ENCODE results near the gene GAL3ST2.

The GAL3ST2 gene

DNA sequence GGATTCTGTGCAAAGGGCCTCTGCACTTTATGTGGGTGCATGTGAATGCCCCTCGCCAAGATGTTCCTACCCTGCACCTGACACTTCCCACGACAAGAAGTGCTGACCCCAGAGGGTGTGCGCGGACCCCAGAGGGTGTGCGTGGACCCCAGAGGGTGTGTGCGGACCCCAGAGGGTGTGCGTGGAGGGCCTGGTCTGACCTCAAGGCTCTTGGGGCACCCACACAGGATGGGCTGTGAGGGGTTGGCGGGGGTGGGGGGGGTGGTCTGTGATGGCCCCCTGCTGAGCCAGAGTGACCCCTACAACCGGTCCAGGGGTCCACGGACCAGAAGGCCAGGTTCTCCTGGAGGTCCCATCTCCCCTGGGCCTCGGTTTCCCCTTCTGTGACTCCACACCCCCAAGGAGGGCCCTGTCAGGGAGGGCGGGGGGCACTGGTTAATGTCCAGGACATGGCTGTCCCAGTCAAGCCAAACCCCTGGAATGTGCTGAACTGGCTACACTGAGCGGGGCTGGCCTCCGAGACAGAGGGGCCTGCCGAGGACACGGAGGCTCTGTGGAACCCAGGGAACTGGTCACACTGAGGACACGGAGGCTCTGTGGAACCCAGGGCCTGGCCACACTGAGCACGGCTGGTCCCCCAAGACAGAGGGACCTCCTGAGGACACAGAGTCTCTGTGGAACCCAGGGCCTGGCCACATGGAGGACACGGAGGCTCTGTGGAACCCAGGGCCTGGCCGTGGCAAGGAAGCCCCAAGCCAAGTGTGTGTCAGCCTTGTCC is 35.5 kb downstream of the GAL3ST2 start:
- ATAC-seq (ENCODE audit: low read depth) = no peak
- no peaks in the 10 kb centered on the region for H3K9me3 ChIP-seq (ENCODE audit: severe bottlenecking)
- H3K4me3 ChIP-seq (ENCODE audit: severe bottlenecking) = no peak overlapping the region
- no peaks in the 10 kb centered on the region for H3K36me3 ChIP-seq (ENCODE audit: low read depth)
- no peak for DNase-seq (ENCODE audit: low spot score)
- no peaks in the 10 kb centered on the region for H3K4me1 ChIP-seq (ENCODE audit: insufficient read depth, poor library complexity, severe bottlenecking)
- H3K27ac ChIP-seq (ENCODE audit: poor library complexity, severe bottlenecking) = no peak overlapping the region
- no peaks in the 10 kb centered on the region for H3K27me3 ChIP-seq (ENCODE audit: insufficient read depth, poor library complexity, severe bottlenecking)
- TF ChIP-seq, protein P1, sequence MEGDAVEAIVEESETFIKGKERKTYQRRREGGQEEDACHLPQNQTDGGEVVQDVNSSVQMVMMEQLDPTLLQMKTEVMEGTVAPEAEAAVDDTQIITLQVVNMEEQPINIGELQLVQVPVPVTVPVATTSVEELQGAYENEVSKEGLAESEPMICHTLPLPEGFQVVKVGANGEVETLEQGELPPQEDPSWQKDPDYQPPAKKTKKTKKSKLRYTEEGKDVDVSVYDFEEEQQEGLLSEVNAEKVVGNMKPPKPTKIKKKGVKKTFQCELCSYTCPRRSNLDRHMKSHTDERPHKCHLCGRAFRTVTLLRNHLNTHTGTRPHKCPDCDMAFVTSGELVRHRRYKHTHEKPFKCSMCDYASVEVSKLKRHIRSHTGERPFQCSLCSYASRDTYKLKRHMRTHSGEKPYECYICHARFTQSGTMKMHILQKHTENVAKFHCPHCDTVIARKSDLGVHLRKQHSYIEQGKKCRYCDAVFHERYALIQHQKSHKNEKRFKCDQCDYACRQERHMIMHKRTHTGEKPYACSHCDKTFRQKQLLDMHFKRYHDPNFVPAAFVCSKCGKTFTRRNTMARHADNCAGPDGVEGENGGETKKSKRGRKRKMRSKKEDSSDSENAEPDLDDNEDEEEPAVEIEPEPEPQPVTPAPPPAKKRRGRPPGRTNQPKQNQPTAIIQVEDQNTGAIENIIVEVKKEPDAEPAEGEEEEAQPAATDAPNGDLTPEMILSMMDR (IDR thresholded peaks at IDR 0.05; ENCODE audit: poor library complexity, severe bottlenecking) = no peak

- Histone ChIP-seq H3K27ac (ENCODE audit: poor library complexity, severe bottlenecking) (no peak overlapping the region), H3K4me1 (ENCODE audit: insufficient read depth, poor library complexity, severe bottlenecking) (no peaks in the 10 kb centered on the region), H3K27me3 (ENCODE audit: insufficient read depth, poor library complexity, severe bottlenecking) (no peaks in the 10 kb centered on the region), H3K36me3 (ENCODE audit: low read depth) (no peaks in the 10 kb centered on the region), H3K4me3 (ENCODE audit: severe bottlenecking) (no peak overlapping the region), H3K9me3 (ENCODE audit: severe bottlenecking) (no peaks in the 10 kb centered on the region)
- TF ChIP-seq, protein P1 (IDR thresholded peaks at IDR 0.05; ENCODE audit: poor library complexity, severe bottlenecking) = no peak
- ATAC-seq (ENCODE audit: low read depth) (no peak), DNase-seq (ENCODE audit: low spot score) (no peak)
Observed at GRCh38 chr2:241812730-241813643, 36.4 kb downstream of the GAL3ST2 start.

- no peak for ATAC-seq (ENCODE audit: low read depth)
- Histone ChIP-seq H3K36me3 (ENCODE audit: low read depth) (no peaks in the 10 kb centered on the region), H3K4me1 (ENCODE audit: insufficient read depth, poor library complexity, severe bottlenecking) (no peaks in the 10 kb centered on the region), H3K4me3 (ENCODE audit: severe bottlenecking) (no peak overlapping the region), H3K27me3 (ENCODE audit: insufficient read depth, poor library complexity, severe bottlenecking) (no peaks in the 10 kb centered on the region), H3K27ac (ENCODE audit: poor library complexity, severe bottlenecking) (no peak overlapping the region), H3K9me3 (ENCODE audit: severe bottlenecking) (no peaks in the 10 kb centered on the region)
- DNase-seq (ENCODE audit: low spot score) = no peak
- TF ChIP-seq, protein P1 (IDR thresholded peaks at IDR 0.05; ENCODE audit: poor library complexity, severe bottlenecking) = no peak
Observed at GRCh38 chr2:241813644-241814392, 37.2 kb downstream of the GAL3ST2 start.

DNA sequence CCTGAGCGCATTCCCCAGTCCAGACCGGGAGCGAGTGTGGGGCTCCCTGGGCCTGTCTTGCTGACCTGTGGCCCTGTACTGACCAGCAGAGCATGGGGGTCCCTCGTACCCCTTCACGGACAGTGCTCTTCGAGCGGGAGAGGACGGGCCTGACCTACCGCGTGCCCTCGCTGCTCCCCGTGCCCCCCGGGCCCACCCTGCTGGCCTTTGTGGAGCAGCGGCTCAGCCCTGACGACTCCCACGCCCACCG is 37.7 kb downstream of the GAL3ST2 start:
- H3K4me3 ChIP-seq (ENCODE audit: severe bottlenecking) = no peak overlapping the region
- H3K27ac ChIP-seq (ENCODE audit: poor library complexity, severe bottlenecking) = no peak overlapping the region
- no peaks in the 10 kb centered on the region for H3K9me3 ChIP-seq (ENCODE audit: severe bottlenecking)
- no peaks in the 10 kb centered on the region for H3K4me1 ChIP-seq (ENCODE audit: insufficient read depth, poor library complexity, severe bottlenecking)
- TF ChIP-seq, protein P1 (IDR thresholded peaks at IDR 0.05; ENCODE audit: poor library complexity, severe bottlenecking) = no peak
- no peaks in the 10 kb centered on the region for H3K27me3 ChIP-seq (ENCODE audit: insufficient read depth, poor library complexity, severe bottlenecking)
- DNase-seq (ENCODE audit: low spot score) (no peak), ATAC-seq (ENCODE audit: low read depth) (no peak)
- H3K36me3 ChIP-seq (ENCODE audit: low read depth) = no peaks in the 10 kb centered on the region
